Hematopoietic multipotent progenitor cell treated with erythropoietin and hydrocortisone succinate and interleukin-3 and kit ligand, for 8 days (in vitro differentiated cells): ENCODE data around the gene PCGF3.
"Not testable (repeated sequence)": the region's sequence is repeated elsewhere in the genome, so short reads cannot be mapped to it uniquely, and the experiment has no call there.

Experiments
- DNase-seq: peaks from one replicate; pipeline ENCODE4 v3.0.0-alpha.2; 2015

Gene PCGF3

DNA sequence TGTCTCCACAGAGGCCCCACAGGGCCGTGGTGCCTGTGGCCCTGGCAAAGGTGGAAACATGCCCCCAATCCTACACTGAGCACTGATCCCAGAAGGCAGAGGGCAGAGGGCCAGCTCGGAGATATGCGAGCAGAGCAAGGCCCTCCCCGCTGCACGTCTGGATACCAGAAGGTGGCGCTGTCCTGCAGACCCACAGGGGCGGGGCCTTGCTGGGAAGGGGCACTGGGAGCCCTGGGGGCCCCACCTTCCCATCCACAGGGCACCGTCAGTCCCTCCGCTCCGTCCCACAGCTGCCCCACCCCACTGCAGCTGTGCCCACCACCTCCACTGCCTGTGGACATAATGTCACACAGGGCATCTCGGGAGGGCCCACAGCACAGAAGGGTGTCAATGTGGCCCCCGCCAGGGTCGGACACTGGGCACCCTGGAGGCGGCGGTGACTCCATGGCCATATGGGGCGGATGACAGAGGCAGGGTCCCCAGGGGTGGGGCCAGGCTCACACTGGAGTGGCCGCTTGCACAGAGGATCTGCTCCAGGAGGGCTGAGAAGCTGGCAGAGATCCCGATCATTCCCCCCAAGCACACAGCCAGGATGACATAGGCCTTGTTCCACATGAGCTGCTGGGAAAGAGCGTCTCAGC, 21.5 kb upstream of the PCGF3 start:
- peak; percentile 70 for DNase-seq

- DNase-seq: no peak
These were observed 20.9 kb upstream of the PCGF3 start for GRCh38 chr4:684623-685327.

GRCh38 chr4:685679-686412, 19.8 kb upstream of the PCGF3 start:
- no peak for DNase-seq

GRCh38 chr4:686413-687040, 19.1 kb upstream of the PCGF3 start:
- DNase-seq: no peak

GRCh38 chr4:687048-687970, 18.3 kb upstream of the PCGF3 start:
- no peak for DNase-seq

DNA sequence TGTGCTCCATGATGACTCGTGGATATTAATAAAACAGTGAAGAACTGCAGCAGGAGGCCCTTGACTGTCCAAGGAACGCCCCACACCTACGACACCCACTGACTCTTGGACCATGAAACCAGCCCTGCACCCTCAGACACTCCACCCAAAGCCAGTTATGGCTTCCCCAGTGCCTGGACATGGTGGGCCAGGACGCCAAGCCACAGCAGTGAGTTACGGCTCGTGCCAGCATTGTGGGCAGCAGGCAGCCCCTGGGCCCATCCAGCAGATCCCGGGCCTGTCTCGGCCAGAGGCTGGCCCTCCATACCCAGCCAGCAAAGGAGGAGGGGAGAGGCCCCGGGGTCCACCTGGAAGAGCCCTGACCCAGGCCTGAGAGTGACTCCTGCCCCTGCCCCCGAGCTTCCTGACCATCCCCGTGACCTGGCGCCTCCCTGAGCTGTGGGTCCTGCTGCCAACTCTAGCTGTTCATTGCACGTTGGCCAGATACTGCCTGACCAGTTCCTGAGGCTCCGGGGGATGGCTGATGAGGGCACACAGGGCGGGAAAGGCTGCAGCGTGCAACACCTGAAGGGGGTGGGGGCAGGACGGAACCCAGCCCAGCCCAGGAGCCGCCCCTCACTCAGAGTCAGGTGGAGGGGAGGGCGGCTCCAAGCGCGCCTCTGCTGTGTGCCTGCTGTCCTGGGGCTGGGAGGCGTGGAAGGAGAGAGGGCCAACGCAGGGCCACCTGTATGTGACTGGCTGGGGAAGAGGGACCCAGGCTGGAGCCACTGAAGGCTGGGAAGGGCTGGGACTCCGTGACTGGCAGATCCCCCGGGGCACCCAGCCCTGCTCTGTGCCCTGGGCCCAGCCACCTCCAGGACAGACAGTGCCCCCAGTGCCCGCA, 17.4 kb upstream of the PCGF3 start:
- DNase-seq: no peak

DNA sequence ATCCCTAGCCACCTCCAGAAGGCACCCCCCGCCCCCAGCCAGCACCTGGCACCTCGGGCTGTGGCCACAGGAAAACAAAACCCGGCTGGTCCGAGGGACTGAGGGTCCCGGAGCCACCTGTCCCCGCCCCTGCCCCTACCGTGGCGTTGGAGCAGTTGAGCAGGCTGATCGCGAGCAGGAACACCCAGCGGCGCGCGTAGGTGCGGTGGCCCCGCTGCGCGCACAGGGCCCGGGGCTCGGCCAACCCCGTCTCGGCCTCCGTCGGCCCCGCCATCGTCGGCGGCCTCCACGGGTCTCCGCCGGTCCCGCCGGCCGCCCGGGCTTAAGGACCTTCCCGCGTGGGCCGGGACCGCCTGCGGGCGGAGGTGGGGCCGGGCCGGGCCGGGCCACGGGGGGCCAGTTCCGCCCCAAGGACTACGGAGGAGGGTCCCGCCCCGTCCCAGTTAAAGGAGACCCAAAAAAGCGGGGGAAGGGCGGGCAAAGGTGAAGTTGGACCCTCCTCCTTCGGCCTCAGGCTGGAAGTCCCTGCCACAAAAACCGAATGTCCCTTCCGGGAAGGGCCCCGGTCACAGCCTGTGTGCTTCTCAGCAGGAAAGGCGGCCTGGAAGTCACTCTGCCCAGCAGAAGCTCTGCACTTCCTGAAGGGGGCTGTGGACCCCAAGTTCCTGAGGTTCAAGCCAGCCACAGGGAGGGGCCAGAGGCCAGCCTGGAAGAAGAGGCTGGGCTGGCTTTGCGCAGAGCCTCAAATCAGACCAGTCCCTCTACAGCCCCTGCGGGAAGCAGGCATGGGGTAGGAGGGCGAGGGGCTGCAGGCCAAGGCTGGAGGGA, 16.6 kb upstream of the PCGF3 start, which contains the start of gene SLC49A3:
TSS of gene SLC49A3 (minus strand) at position 298 of the 828 bp plus-strand sequence. CDS start at position 274, 24 bp downstream.
- no peak for DNase-seq

- no peak for DNase-seq
These were observed 15.9 kb upstream of the PCGF3 start for GRCh38 chr4:689723-690122.

- no peak for DNase-seq
These were observed 12.7 kb upstream of the PCGF3 start for GRCh38 chr4:692771-693554.

GRCh38 chr4:694341-694940, 11.2 kb upstream of the PCGF3 start:
- DNase-seq: not testable (repeated sequence)

- DNase-seq: no peak
These were observed 5.6 kb upstream of the PCGF3 start for GRCh38 chr4:699816-700580.

- DNase-seq: no peak
These were observed 4.9 kb upstream of the PCGF3 start for GRCh38 chr4:700587-701264.

DNA sequence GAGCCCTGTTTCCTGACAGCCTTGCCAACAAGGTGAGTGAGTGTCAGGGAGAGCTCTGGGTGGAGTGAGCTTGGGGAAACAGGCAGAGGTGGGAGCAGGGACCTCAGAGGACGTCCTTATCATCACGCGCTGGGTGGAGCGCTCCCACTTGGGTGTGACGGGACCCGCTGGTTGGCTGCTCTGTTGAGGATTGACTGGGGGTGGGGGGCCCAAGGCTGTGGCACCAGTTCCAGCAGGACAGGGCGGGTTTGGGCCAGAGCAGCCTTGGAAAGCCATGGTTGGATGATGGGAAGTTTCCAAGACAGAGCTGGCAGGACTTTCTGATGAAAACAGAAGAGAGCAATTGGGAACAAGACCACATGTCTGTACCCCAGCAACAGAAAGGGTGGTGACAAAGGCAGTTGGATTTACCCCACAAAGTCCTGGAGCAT, 3.0 kb upstream of the PCGF3 start:
- peak; percentile 70 for DNase-seq

- DNase-seq: no peak
These were observed 2.1 kb upstream of the PCGF3 start for GRCh38 chr4:703336-704197.

GRCh38 chr4:704198-704891, 1.3 kb upstream of the PCGF3 start:
- no peak for DNase-seq

- DNase-seq: no peak
These were observed 708 bp upstream of the PCGF3 start for GRCh38 chr4:704971-705277.
